IPS DF 6.9 (cell line): ENCODE measurements around the gene SF3B1.
"Not testable (repeated sequence)": the region's sequence is repeated elsewhere in the genome, so short reads cannot be mapped to it uniquely, and the experiment has no call there.

Experiments
- DNase-seq: peaks from one replicate; pipeline ENCODE4 v3.0.0-alpha.2; 2013; ENCODE audit warnings: low read depth, low spot score
- H3K27ac ChIP-seq: one replicate; pipeline ENCODE4 v1.5.1; 2013; ENCODE audit warnings: low read length, control low read depth
- H3K27me3 ChIP-seq: 2 replicates; pipeline ENCODE4 v1.6.1; 2013; ENCODE audit warnings: mild to moderate bottlenecking, low read length; ENCODE audit not compliant: control insufficient read depth, insufficient read depth
- H3K36me3 ChIP-seq: 2 replicates; pipeline ENCODE4 v1.6.1; 2013; ENCODE audit warnings: low read length; ENCODE audit not compliant: control insufficient read depth, insufficient read depth
- H3K4me1 ChIP-seq: 2 replicates; pipeline ENCODE4 v1.6.1; 2013; ENCODE audit warnings: low read length; ENCODE audit not compliant: control insufficient read depth, insufficient read depth
- H3K4me3 ChIP-seq: 2 replicates; pipeline ENCODE4 v1.5.1; 2013; ENCODE audit warnings: mild to moderate bottlenecking, low read length
- H3K9me3 ChIP-seq: 2 replicates; pipeline ENCODE4 v1.6.1; 2013; ENCODE audit warnings: low read length, inconsistent platforms; ENCODE audit not compliant: control insufficient read depth, insufficient read depth
- WGBS: extraction: QIAGEN DNeasy Blood & Tissue Kit; methylation state at CpG from one replicate; pipeline ENCODE4 v1.1.7; 2013; ENCODE audit warnings: mixed read lengths, missing lambda C conversion rate; ENCODE audit not compliant: insufficient read length, insufficient coverage; 5-methylcytosine and 5-hydroxymethylcytosine counted together

Gene SF3B1

GRCh38 chr2:197453914-197454398 is 19.1 kb upstream of the SF3B1 start:
- DNase-seq = no peak
- Histone ChIP-seq H3K9me3 (no peaks in the 10 kb centered on the region), H3K36me3 (no peaks in the 10 kb centered on the region), H3K27me3 (no peaks in the 10 kb centered on the region), H3K4me3 (peak overlapping the region; percentile 77), H3K4me1 (no peaks in the 10 kb centered on the region), H3K27ac (no peak overlapping the region)
- no CpG with 5 or more reads among the region's 11 CpGs for WGBS

- DNase-seq = peak; percentile 100
- Histone ChIP-seq H3K9me3 (no peaks in the 10 kb centered on the region), H3K4me3 (peak within 1 kb of the TSS; percentile 77), H3K4me1 (no peaks in the 10 kb centered on the region), H3K36me3 (no peaks in the 10 kb centered on the region), H3K27ac (no peak within 1 kb of the TSS), H3K27me3 (no peaks in the 10 kb centered on the region)
- no CpG with 5 or more reads among the region's 70 CpGs for WGBS
Measured at GRCh38 chr2:197453123-197453913, 18.5 kb upstream of the SF3B1 start, which contains the start of gene COQ10B. COQ10B (plus strand) TSS chr2:197453552; CDS start chr2:197453561, 9 bp downstream.

- WGBS = no CpG with 5 or more reads among the region's 11 CpGs
- no peaks in the 10 kb centered on the region for H3K36me3 ChIP-seq
- no peaks in the 10 kb centered on the region for H3K9me3 ChIP-seq
- no peak for DNase-seq
- H3K4me3 ChIP-seq = peak overlapping the region; percentile 51; the same call in 1 of the 2 replicates
- H3K4me1 ChIP-seq = no peaks in the 10 kb centered on the region
- no peak overlapping the region for H3K27ac ChIP-seq
- H3K27me3 ChIP-seq = no peaks in the 10 kb centered on the region
Measured at GRCh38 chr2:197452754-197453122, 17.9 kb upstream of the SF3B1 start.

- DNase-seq, H3K4me1 ChIP-seq, H3K27ac ChIP-seq, H3K9me3 ChIP-seq, H3K36me3 ChIP-seq, H3K27me3 ChIP-seq, H3K4me3 ChIP-seq: not testable (repeated sequence)
- WGBS = no CpG with 5 or more reads among the region's 6 CpGs
Measured at GRCh38 chr2:197450935-197451358, 16.1 kb upstream of the SF3B1 start.

GRCh38 chr2:197450465-197450864 is 15.6 kb upstream of the SF3B1 start:
- DNase-seq = no peak

GRCh38 chr2:197446844-197447243 is 12.0 kb upstream of the SF3B1 start:
- no peaks in the 10 kb centered on the region for H3K4me1 ChIP-seq
- H3K9me3 ChIP-seq = no peaks in the 10 kb centered on the region
- no peak overlapping the region for H3K27ac ChIP-seq
- no peak overlapping the region for H3K4me3 ChIP-seq
- no peaks in the 10 kb centered on the region for H3K27me3 ChIP-seq
- DNase-seq = no peak
- H3K36me3 ChIP-seq = no peaks in the 10 kb centered on the region

More at GRCh38 chr2:197450465-197450864, 15.6 kb upstream of the SF3B1 start:
- H3K4me3 ChIP-seq = no peak overlapping the region
- H3K4me1 ChIP-seq = no peaks in the 10 kb centered on the region
- no peaks in the 10 kb centered on the region for H3K27me3 ChIP-seq
- no peaks in the 10 kb centered on the region for H3K9me3 ChIP-seq
- WGBS = no CpG with 5 or more reads among the region's 25 CpGs
- no peak overlapping the region for H3K27ac ChIP-seq
- H3K36me3 ChIP-seq = no peaks in the 10 kb centered on the region

- H3K27me3 ChIP-seq = no peaks in the 10 kb centered on the region
- H3K9me3 ChIP-seq = no peaks in the 10 kb centered on the region
- no peak overlapping the region for H3K4me3 ChIP-seq
- H3K4me1 ChIP-seq = no peaks in the 10 kb centered on the region
- no peak overlapping the region for H3K27ac ChIP-seq
- H3K36me3 ChIP-seq = no peaks in the 10 kb centered on the region
- no peak for DNase-seq
- no CpG with 5 or more reads among the region's 1 CpG for WGBS
Measured at GRCh38 chr2:197445746-197446145, 10.9 kb upstream of the SF3B1 start.

GRCh38 chr2:197442857-197443256 is 8.0 kb upstream of the SF3B1 start:
- WGBS = no CpG with 5 or more reads among the region's 5 CpGs
- H3K4me3 ChIP-seq = no peak overlapping the region

GRCh38 chr2:197437380-197437779 is 2.6 kb upstream of the SF3B1 start:
- WGBS = no CpG with 5 or more reads among the region's 2 CpGs
- Histone ChIP-seq H3K4me3 (no peak overlapping the region), H3K9me3 (no peaks in the 10 kb centered on the region), H3K27ac (no peak overlapping the region), H3K36me3 (no peaks in the 10 kb centered on the region), H3K4me1 (no peaks in the 10 kb centered on the region; the same call in 1 of the 2 replicates), H3K27me3 (no peaks in the 10 kb centered on the region)
- no peak for DNase-seq

More at GRCh38 chr2:197442857-197443256, 8.0 kb upstream of the SF3B1 start:
- Histone ChIP-seq H3K36me3 (no peaks in the 10 kb centered on the region), H3K27ac (no peak overlapping the region), H3K9me3 (no peaks in the 10 kb centered on the region), H3K27me3 (no peaks in the 10 kb centered on the region), H3K4me1 (no peaks in the 10 kb centered on the region)
- DNase-seq = no peak

- Histone ChIP-seq H3K27me3 (no peaks in the 10 kb centered on the region), H3K36me3 (no peaks in the 10 kb centered on the region), H3K9me3 (no peaks in the 10 kb centered on the region), H3K4me1 (no peaks in the 10 kb centered on the region; the same call in 1 of the 2 replicates), H3K27ac (no peak overlapping the region), H3K4me3 (peak overlapping the region; percentile 99; the same call in 1 of the 2 replicates)
- no CpG with 5 or more reads among the region's 16 CpGs for WGBS
- DNase-seq = no peak
Measured at GRCh38 chr2:197435598-197436420, 981 bp upstream of the SF3B1 start.
